GM12892 (cell line): ENCODE results near the gene RSPH3.

Experiments
- POLR2A ChIP-seq: IDR thresholded peaks from 2 replicates; pipeline ENCODE4 v1.6.1; 2011; ENCODE audit warnings: low read depth, low read length, control low read depth
- TAF1 ChIP-seq: IDR thresholded peaks from 2 replicates; pipeline ENCODE4 v1.6.1; 2011; ENCODE audit warnings: low read depth, mild to moderate bottlenecking, control low read depth, low read length, borderline replicate concordance

GRCh38 chr6:158993639-158994038 is 6.4 kb downstream of the RSPH3 start:
- TF ChIP-seq POLR2A (no peak), TAF1 (no peak)
